ENCODE measurements around the gene SEMA3C.

Gene SEMA3C

DNA sequence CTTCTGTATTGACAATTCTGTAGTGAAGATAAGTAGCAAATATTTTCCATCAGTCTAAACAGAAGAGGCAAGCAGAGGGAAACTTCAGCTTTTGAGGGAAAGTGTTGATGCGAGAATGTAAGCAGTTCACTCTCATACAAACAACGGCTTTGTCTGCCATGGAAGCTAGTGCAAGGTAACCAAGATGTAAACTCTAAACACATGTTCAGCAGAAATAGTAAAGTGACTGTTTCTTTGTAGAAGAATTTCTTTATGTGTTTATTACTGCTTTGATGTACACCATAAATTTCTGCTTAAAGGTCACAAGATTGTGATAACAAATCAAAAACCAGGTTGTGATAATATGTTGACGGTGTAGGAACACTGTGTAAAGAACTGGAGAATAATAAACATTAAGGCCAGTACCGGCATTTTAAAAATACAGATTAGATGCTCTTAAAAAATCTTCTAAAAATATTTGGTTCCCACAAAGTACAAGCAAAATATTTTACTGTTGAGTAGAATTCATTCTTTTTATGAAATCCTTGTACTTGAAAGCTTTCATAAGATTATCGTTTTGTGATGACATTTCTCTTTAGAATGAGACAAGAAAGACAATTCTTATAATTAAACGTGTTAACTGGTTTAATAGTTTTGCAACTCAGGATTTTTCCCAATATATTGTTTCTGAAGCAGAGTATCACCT, 34.2 kb downstream of the SEMA3C start:
- FAIRE-seq: no peak

DNA sequence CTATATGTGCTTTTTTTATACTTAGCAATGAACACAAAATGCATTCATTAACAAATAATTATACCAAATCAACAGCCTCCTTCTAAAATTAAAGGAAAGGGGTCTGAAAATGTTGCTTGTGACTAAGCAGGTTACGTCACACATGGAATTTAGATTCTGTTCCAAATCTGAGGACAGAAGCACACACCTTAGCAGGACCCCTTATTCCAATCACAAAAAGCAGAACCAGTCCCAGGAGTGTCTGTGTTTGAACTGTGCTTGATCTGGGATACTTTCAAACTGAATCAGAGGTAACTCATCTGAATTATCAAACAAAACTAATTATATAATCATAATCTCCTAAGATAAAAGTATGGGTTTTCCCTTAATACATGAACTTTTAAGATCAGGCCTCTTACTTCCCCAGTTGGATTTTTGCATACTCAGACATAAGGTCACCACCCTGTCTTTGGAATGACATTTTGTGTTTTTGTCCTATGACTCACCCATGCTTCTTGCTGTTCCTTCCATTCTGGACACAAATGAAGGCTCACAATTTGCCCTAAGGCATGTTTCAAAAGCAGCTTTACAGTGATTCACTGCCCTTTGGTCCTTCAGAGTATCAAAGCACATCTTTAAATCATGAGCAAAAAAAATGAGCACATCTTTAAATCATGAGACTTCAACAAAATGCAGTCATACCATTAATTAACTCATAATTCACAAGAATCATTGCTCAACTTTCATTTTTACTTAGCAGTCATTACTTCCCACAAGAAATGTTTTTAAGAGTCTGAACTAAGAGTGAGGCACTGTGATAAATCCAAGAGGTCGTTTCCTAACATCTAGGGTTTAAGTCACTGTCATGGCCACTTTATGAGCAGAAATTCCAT, 35.5 kb downstream of the SEMA3C start:
- no peak for FAIRE-seq

DNA sequence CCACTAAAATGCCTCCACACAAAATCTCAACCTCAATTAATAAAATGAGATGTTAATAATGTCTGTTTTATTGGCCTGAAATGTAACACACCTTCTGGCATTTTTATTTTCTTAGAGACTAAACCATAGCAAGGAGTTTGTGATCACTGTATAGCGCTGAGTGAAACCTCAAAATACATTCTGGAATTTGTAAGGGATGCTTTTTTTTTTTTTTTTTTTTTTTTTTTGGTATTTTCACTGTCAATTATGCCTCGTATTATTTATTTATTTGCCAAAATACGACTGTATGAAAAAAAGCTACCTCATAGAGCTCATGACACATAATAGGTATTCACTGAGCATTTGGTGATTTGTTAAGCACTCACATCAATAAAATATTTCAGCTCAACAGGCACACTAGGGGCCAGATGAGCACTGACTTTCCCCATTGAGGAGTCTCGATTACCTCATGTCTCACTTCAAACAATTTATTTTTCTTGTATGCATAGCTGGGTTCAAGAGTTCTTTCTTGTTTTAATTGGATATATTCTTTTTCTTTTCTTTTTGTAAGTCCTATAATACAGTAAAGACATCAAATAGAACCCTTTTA, 36.5 kb downstream of the SEMA3C start:
- FAIRE-seq: no peak

DNA sequence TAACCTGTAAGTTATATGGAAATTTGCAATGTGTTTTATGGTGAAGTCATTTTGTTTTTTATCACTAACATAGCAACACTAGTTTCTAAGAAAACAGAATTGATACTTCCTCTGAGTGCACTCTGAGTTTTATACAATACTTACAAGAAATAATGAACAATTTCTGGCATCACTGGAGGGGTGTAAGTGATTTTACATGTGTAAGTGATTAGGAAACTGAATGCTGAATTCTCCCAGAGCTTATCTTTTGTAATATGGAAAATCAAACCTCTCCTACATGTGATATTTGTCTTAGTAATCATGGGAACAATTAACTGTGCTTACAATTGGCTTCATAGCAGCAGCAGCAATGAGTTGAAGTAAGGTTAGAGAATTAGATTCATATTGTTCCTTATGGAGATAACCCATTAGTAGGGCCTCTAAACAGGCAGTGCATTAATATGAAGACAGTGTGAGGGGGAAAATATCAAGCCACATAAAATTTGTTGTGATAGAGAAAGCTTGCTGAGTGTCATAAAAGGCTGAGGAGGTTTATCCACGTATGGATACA, 37.4 kb downstream of the SEMA3C start:
- FAIRE-seq: no peak

DNA sequence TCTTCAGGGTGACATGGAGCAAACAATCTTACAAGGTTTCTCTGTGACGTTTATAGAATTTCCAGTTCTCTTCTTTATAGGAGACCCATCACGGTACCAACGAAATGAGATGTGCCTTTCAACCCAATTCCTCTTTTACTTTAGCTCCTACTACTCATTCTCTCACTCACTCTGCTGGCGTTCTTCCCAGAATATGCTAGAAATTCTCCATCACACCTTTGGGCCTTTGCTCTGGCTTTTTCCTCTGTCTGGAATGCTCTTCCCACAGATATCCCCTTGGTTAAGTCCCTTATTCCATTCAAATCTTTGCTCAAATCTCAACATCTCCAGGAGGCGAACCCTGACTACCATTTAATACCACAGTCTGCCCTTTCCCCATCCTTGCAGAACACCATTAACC, 39.0 kb downstream of the SEMA3C start:
- FAIRE-seq: no peak

DNA sequence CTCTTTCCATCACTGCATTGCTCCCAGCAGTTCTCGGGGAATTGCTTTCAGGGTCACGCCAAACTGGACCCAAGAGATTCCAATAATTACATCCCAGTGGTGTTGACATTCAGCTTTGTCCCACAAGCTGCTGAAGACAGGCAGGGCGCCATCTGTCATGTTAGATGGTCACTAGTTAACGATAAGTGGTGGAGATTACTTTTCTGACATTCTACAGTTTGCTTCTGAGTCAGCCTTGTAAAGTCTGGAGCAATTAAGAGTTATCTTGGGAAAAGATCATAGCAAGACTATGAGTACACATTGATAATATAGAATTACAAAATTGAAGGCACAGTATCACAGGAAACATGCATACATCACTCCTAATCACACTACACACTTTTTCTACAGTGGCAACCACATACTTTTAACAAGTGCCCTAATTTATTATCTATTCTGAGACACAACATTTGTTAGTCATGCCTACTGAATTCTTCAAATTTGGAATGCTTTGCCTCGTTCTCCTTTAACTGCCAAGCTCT, 41.9 kb downstream of the SEMA3C start:
- no peak for FAIRE-seq

DNA sequence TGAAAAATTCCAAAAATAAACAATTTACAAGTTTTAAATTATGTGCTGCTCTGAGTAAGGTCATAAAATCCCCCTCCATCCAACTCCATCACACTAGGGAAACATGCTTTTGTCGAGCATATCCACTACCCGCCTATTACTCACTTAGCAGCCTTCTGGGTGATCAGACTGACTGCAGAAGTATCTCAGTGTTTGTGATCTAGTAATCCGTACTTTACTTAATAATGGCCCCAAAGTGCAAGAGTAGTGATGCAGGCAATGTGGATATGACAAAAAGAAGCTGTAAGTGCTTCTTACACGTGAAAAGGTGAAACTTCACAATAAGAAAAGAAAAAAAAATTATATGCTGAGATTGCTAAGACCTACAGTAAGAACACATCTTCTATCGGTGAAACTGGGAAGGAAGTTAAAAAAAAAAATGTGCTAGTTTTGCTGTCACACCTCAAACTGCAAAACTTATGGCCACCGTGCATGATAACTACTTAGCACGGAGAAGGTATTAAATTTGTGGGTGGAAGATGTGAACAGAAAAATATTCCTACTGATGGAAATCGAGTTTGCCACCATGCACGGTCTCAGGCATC, 43.2 kb downstream of the SEMA3C start:
- no peak for FAIRE-seq

DNA sequence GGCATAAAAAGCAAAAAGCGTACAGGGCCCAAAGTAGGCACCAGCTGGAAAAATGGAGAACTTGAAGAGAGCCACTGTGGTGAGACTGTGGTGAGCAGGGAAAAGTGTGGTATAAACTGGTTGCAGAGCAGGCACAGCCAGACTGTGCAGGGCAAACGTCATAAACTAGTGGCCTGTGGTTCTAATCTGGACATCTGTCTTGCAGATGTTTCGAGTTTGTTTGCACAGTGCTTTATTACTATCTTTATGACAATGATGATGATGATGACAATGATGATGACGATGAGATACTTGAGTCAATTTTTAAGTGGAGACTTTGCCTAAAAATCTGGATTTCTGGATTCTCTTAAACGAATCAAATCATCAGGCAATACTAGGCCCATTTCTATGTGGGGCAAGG, 45.7 kb downstream of the SEMA3C start:
- FAIRE-seq: no peak

DNA sequence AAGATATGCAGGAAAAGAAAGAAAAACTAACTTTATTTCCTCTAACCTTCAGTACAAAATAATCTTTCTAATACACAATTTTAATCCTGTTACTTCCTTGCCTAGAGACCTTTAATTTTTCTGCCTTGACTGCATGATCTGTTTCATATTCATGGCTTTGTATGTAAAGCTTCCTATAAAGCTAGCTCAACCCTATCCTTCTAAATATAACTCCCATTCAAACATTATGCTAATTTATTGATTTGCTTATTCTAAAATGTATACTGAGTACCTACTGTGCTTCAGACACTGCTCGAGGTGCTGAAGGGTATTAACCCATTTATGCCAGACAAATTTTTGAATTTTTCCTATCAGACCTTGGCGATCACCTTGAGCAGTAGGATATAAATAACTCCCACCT, 47.6 kb downstream of the SEMA3C start:
- FAIRE-seq: no peak

DNA sequence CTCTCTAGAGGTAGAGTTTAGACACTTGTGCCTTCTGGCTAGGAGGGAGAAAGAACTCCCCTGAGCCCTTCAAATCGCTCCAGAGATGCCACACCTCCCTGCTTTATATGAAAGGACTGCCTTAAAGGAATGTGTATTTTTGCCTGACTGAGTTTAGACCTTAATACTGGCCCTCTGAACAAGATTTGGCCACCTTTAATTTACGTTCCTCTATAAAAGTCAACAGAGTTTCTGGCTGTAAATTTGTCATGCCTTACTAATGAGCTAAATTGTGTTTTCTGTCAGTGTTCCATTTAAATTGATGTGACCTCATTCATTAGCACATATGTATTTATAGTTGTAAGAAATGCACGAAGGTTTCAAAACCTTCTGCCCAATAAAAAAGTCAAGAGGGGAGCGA, 48.0 kb downstream of the SEMA3C start:
- no peak for FAIRE-seq

DNA sequence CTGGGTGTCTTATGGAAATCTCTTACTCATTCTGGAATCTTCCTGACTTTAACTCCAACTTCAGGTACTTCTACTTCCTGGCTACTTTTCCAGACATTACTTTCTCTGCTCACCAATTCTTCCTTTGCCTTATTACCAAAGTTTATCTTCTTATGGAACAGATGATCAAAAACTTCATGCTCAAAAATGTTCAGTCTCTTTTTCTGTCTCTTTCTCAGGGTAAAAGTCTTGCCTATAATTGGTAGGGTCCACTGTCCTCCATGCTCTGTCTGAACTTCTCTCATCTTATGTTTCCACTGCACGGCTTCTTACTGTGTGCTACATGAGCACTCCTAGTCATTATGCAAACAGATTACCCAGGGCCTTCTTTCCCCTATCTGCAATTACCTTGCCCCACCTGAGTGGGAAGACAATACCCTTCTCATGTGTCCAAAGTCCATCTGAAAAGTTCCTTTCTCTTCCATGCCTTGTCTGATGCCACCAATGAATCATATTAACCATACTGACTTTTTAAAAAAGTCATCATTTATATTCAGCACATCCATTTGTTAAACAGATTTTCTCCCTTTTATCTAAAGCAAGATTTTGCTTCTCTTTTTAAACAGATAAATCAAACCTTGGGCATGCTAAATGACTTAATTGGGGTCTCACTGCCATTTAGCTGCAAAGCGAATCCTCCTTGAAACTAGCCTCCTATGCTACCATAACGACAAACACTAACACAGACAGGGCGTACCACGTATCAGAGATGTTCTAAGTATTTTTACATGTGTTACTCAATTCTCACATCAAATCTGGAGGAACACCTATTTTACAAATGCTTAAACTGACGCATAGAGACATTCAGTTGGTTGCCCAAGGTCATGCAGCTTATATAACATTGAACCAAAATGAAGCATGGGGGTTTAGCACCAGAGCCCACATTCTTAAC, 48.8 kb downstream of the SEMA3C start:
- FAIRE-seq: no peak

DNA sequence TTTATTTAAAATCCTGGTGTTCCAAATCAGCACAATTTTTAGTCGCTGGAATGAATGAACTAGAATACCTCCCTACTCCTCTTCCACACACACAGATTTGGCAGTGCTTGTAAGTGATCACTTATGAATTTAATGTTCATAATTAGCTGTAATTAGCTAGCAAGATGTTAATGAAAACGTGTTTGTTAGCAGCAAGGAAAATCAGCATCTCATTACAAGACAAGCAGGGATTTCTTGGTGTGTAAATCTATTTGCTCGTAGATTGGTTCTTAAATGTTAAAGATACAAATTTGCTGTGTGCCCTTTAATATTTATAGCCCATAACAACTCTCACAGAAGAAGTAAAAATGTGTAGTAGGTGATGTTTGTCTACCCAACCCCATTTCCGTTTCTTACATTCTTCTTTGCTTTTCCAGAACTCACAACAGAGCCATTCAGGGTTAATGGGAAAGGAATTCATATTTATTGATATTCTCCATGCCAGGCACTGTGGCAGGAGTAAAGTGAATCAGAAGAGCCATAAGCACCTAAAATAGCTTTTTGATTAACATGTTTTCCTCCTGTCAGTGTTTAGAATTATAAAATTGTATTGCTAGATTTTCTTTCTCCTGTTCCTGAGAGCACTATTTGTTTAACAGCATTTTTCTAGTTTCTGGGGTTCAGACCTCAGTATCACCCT, 49.6 kb downstream of the SEMA3C start:
- no peak for FAIRE-seq

DNA sequence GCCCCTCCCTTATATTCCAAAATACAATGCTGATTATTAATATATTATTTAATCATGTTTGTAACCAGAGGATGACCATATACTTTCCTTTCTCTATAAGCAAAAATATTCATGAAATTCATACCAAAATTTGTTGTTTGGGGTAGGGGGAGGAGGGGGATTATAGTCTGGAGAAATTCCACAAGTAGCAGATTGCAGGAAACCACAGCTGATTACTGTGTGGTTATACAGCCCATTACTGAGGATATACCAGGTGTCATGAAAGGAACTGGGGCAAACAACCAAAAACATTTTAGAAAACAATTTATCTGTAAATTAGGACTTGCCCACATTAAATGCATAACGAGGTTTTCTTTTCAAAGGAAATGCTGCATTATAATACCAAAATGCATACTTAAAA, 50.3 kb downstream of the SEMA3C start:
- FAIRE-seq: no peak

DNA sequence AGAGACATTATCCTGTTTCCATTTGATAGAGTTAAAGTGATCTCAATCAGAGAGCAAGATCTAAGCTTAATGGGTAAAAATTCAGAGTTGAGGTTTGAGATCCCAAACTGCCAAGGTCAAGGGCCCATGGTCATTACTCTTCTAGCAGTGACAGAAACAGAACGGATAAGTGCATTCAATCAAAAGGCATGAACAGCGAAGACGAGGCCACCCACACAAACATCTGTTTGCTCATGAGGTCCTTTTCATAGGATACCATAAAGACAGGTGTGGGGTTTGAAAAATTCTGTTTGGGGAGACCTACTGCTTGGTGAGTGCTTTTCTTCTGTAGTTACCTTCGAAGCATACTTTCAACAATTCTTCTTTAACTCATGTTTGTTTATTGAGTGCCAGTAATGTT, 58.3 kb downstream of the SEMA3C start:
- no peak for FAIRE-seq

DNA sequence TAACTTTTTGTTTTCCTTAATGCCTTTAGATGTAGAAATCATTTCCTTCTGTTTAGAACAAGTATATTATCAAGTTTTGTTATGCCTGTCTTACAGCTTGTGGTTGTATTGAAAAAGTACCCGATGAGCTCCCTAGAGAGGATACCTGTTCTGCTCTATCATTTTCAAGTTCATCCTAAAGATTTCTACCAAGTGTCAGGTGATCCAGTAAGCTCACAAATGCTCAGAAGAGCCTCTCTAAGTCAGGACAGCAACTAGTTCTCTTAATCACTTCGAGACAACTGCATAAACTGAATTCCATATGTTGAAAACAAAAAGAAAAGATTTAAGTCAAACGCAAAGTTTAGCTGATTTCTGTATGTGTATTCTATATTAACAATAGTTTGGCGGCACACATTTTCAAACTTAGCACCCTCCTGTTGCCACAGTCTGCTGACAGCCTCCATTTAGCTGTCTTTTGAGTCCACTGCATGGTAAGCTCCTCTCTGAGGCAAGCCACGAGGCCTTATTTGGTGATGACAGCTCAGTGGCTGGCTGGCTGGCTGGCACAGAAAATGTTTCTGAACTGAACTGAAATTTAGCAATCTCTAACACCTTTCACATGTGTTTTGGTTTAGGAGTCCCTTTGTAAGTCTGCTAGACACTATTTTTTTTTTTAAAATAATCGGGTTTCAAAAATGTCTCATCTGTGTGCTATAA, 59.4 kb downstream of the SEMA3C start:
- FAIRE-seq: no peak

DNA sequence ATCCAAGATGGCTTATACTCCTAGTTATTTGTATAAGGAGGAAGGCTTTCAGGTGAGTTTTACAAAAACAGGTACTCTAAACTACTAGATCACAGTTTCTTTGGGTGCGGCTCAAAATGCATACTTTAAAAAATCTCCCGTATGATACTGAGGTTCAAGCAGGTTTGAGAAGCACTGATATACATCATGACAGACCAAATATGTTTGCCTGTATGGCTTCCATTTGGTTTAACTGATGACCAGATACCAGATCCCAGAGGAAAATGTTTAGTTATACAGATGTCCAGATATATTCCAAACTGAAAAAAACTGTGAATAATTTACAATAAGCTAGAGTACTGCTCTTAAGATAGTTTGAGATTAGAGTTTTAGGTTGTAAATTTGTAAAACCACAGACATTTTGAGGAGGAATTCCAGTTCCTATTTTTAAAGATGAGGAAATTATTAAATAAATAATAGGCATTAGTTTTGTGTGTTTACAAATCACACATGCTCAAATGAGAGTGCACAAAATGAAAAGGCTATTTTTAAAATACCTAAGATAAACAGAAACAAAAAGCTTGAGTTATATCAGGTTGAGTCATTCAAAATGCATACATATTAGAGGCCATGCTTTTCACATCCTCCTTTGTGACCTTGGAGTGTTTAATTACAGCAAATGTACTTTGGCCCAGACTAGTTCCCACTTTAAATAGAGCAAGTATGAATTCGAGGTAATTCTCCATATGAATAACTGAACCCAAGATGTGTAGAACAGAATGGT, 60.5 kb downstream of the SEMA3C start:
- no peak for FAIRE-seq

DNA sequence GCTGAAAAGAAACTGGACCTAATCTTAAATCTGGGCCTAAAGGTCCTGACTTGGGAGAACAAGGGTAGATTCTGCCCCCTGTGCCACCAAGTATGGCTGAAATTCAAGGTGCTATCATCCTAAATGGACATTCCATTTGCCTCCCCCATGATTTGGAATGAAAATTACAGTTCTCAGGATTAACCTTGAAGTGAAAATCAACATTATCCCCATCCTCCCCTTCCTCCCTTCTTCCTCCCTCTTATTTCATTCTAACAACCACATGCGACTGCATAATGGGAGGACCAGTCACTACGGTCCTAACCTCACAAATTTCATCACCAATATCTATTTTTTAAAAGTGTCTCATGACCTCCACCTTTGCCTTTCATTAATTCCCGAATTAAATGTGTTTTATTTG, 62.1 kb downstream of the SEMA3C start:
- no peak for FAIRE-seq

DNA sequence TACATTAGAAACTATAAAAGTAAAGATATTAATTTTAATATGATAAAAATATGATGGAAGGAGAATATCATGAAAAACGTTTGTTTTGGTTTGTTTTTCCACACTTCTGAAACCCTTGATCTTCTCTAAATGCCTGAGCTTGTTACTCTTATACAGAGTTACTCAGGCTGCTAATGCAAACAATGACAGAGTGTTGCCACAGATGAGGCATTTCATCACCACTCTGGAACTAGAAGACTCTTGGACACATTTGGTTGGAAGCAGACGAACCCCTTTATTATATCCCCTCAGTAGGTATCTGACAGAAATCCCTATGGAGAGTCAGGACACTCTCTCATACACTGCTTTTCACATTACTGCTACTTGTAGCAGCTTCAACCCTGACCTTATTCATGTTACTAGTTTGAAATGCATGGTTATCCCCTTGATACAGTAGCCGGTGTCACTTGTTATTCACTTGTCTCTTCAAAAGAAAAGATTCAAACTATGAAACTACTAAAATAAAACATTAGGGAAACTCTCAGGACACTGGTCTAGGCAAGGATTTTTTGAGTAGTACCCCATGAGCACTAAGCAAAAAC, 66.9 kb downstream of the SEMA3C start:
- no peak for FAIRE-seq

DNA sequence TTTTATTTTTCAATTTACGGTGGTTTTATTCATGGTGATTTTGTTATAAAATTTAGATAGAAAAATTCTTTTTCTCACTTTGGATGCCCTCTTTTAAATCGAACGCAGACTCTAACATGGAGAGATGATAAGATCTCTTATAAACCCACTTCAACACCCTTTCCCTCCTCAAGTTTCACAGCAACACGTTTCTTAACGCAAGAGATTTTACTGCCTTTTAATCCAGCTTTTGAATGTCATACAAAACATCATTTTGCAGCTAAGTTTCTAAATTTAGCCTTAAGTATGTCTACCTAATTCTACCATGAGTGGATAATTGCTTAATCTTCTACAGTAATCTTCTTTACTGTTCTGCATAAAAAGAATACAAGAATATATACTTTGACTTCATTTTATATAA, 70.0 kb downstream of the SEMA3C start:
- FAIRE-seq: no peak

DNA sequence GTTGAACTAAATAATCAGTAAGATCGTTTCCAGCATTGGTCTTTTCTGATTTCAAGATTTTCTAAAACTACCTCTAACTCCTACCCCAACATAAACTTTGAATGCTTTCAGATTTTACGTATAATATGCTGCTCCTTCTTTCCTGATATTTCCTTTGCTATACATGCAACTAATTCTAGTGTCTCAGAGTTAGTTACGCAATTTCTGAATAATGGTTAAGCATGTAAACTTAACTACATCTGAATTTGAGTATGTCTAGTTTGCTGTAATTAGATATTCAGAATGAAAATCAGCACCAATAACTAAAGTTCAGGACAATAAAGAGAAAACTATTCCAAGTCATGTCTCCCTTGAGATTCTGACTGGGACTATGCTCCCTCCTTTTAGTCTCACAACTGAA, 71.0 kb downstream of the SEMA3C start:
- FAIRE-seq: no peak
